Natural killer cell (primary cell): ENCODE data around the gene NRCAM. TPM values are rescaled to one million over a fixed set of nuclear protein-coding genes. Genes with fewer than 3 reads are reported as not detected.

ENCODE experiments used
- ATAC-seq, 3 donors: fragments of 150-1000 bp in 2 of 3; fragments of 200-7000 bp in 1 of 3; cut with Tn5 transposase; 1 replicate in 1 of 3; 2 replicates in 2 of 3; pipeline ENCODE4 v1.10.0; 2021; ENCODE audit warnings: mild to moderate bottlenecking in 2 of 3, moderate library complexity in 2 of 3
- DNase-seq, 2 donors: peaks; one replicate each; pipeline versions ENCODE4 v3.0.0 to v3.0.0-alpha.2; 2013 to 2021; ENCODE audit warnings: mixed read lengths in 1 of 2
- H3K27ac ChIP-seq: one replicate; pipeline ENCODE4 v1.5.1; 2013; ENCODE audit warnings: mild to moderate bottlenecking, low read length
- H3K27me3 ChIP-seq: one replicate; pipeline ENCODE4 v1.6.1; 2013; ENCODE audit warnings: low read length; ENCODE audit not compliant: control insufficient read depth, insufficient read depth
- H3K36me3 ChIP-seq: one replicate; pipeline ENCODE4 v1.6.1; 2013; ENCODE audit warnings: low read length; ENCODE audit not compliant: control insufficient read depth, insufficient read depth
- H3K4me1 ChIP-seq: one replicate; pipeline ENCODE4 v1.6.1; 2013; ENCODE audit warnings: low read length; ENCODE audit not compliant: control insufficient read depth, insufficient read depth
- H3K4me3 ChIP-seq: one replicate; pipeline ENCODE4 v1.5.1; 2013; ENCODE audit warnings: low read length
- H3K9me3 ChIP-seq: one replicate; pipeline ENCODE4 v1.6.1; 2013; ENCODE audit warnings: low read length; ENCODE audit not compliant: control insufficient read depth, insufficient read depth
- H3K27ac Mint-ChIP-seq, 2 donors: one replicate each; pipeline ENCODE4 v1.8.0; 2022; ENCODE audit warnings: mild to moderate bottlenecking in 2 of 2, mixed read lengths in 2 of 2, moderate library complexity in 1 of 2
- H3K27me3 Mint-ChIP-seq, 2 donors: one replicate each; pipeline ENCODE4 v1.8.0; 2022; ENCODE audit warnings: low read depth in 2 of 2, mixed read lengths in 2 of 2
- H3K36me3 Mint-ChIP-seq: one replicate; pipeline ENCODE4 v1.8.0; 2022; ENCODE audit warnings: mixed read lengths
- H3K4me1 Mint-ChIP-seq, 2 donors: one replicate each; pipeline ENCODE4 v1.8.0; 2022; ENCODE audit warnings: mixed read lengths in 2 of 2
- H3K4me3 Mint-ChIP-seq: one replicate; pipeline ENCODE4 v1.8.0; 2022; ENCODE audit warnings: mild to moderate bottlenecking, moderate library complexity, mixed read lengths
- H3K9me3 Mint-ChIP-seq, 2 donors: one replicate each; pipeline ENCODE4 v1.8.0; 2022; ENCODE audit warnings: mixed read lengths in 2 of 2
- WGBS: methylation state at CpG from one replicate; pipeline ENCODE4 v1.1.7; 2013; ENCODE audit warnings: missing lambda C conversion rate; ENCODE audit not compliant: insufficient coverage; 5-methylcytosine and 5-hydroxymethylcytosine counted together
- intact Hi-C: fragments of 100-400 bp; cut with micrococcal nuclease; formaldehyde crosslinking; loops from one replicate; pipeline ENCODE4 v1.14.2; 2022
- total RNA-seq, 4 donors: library from RNA; stranded (reverse); fragments of 120-200 nt in 1 of 4; gene quantifications; one replicate each; pipeline versions ENCODE4 v1.2.3 to v1.2.4, GENCODE V29; 2013 to 2022
- TF ChIP-seq, protein P1 (sequence below): fragments of 200-600 bp; IDR thresholded peaks from one replicate; pipeline ENCODE4 v1.8.0; 2022; ENCODE audit warnings: antibody characterized with exemption

NRCAM gene
- total RNA-seq, 3 donors from 2014 or later (not counting 1 experiment from before 2014, with no cell fraction given), result 0.27 to 0.95 (median 0.52) TPM

DNA sequence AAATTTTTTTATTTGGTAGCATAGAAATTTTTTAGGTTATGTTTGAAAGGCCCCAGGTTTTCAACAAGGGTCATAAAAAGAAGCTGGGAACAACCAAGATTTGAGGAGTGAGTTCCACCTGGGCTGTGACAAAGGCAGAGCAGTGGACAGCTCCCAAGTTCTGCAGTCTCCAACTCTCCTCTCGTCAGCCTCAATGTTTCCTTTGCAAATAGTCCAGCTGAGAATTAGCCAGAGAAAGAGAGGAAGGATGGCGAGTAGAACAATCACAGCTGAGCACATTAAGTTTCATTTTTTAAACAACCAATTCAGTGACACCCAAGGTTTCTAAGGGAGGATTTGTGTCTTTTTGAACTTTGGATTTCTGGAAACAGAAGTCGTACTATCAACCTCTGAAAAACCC is 143.2 kb downstream of the NRCAM start:
- 76% methylated on average over 2 of the region's 3 CpGs for WGBS
- Histone ChIP-seq H3K27ac (no peak overlapping the region), H3K27me3 (no peaks in the 10 kb centered on the region), H3K4me1 (no peaks in the 10 kb centered on the region), H3K36me3 (no peaks in the 10 kb centered on the region), H3K4me3 (no peak overlapping the region), H3K9me3 (no peaks in the 10 kb centered on the region)
- intact Hi-C loops, result no loop called here
- Mint-ChIP-seq H3K36me3 (no peaks in the 10 kb centered on the region), H3K4me3 (no peak overlapping the region), H3K27me3 (no peaks in the 10 kb centered on the region), H3K4me1 (no peaks in the 10 kb centered on the region), H3K27ac (no peak overlapping the region), H3K9me3 (no peaks in the 10 kb centered on the region)
- DNase-seq, result no peak
- TF ChIP-seq, protein P1, sequence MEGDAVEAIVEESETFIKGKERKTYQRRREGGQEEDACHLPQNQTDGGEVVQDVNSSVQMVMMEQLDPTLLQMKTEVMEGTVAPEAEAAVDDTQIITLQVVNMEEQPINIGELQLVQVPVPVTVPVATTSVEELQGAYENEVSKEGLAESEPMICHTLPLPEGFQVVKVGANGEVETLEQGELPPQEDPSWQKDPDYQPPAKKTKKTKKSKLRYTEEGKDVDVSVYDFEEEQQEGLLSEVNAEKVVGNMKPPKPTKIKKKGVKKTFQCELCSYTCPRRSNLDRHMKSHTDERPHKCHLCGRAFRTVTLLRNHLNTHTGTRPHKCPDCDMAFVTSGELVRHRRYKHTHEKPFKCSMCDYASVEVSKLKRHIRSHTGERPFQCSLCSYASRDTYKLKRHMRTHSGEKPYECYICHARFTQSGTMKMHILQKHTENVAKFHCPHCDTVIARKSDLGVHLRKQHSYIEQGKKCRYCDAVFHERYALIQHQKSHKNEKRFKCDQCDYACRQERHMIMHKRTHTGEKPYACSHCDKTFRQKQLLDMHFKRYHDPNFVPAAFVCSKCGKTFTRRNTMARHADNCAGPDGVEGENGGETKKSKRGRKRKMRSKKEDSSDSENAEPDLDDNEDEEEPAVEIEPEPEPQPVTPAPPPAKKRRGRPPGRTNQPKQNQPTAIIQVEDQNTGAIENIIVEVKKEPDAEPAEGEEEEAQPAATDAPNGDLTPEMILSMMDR, result no peak
- ATAC-seq, result no peak

DNA sequence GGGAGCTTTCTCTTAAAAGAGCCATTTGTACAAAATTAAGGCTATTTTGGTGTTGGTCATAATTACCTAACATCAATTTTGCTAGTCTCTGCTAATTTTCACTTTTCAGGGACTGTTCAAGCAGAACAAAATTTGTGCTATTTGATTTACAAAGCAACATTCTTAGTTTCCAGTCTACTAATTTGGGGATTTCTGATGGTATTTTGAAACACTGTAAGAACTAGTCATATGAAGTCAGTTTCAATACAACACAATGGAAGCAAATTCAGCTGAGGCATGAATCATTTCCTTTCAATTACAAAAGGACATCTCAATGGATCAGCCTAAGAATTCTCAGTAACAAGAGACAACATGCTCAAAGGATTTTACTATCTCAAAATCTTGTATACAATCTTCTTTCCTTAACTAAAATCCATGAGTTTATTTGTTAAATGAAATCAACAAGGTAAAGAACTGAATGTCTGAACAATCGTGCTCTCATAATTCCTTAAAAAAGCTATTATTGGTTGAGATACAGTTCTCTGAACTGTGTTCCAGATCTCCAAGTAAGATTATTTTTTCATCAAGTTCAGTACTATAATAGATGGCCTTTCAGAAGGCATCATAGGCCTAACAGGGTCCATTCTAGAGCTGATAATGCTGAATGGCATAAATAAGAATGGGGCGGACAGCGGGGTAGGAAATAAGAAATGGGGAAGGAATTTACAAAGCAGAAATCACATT is 144.6 kb downstream of the NRCAM start:
- DNase-seq, result no peak

DNA sequence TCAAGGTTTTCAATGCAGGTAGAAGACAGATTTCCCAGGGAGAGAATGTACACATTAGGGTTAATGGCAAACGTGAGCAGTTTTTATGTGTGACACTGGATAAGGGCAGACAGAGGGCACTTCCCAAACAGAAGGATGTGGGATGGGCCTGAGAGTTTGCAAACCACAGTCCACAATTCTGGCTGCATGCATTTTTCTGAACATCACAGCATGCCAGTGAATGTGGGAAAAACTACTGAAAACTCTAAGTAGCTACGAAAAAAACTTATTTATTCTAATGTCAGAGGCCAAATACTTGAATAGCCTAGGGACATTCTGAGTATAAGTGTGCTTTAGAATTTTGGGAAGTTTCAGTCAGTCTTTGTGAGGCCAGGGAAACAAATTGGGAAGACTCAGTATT is 145.9 kb downstream of the NRCAM start:
- Histone ChIP-seq H3K27ac (no peak overlapping the region), H3K27me3 (no peaks in the 10 kb centered on the region), H3K36me3 (no peaks in the 10 kb centered on the region), H3K4me3 (no peak overlapping the region), H3K9me3 (no peaks in the 10 kb centered on the region), H3K4me1 (no peaks in the 10 kb centered on the region)
- H3K9me3 Mint-ChIP-seq, result peaks cover 2% of the 10 kb centered on the region in 2 donors
- TF ChIP-seq, protein P1, result no peak
- intact Hi-C loops, result no loop called here
- DNase-seq (no peak), ATAC-seq (no peak)
- 54% methylated on average over 2 of the region's 2 CpGs for WGBS
- no peaks in the 10 kb centered on the region for H3K4me1 Mint-ChIP-seq
- H3K4me3 Mint-ChIP-seq, result no peak overlapping the region
- H3K27ac Mint-ChIP-seq, result no peak overlapping the region
- no peaks in the 10 kb centered on the region for H3K36me3 Mint-ChIP-seq
- H3K27me3 Mint-ChIP-seq, result no peaks in the 10 kb centered on the region

More for the DNA sequence above, 144.6 kb downstream of the NRCAM start:
- Histone ChIP-seq H3K27me3 (no peaks in the 10 kb centered on the region), H3K36me3 (no peaks in the 10 kb centered on the region), H3K4me1 (no peaks in the 10 kb centered on the region), H3K9me3 (no peaks in the 10 kb centered on the region), H3K27ac (no peak overlapping the region), H3K4me3 (no peak overlapping the region)
- Mint-ChIP-seq H3K4me3 (no peak overlapping the region), H3K36me3 (no peaks in the 10 kb centered on the region), H3K27ac (no peak overlapping the region), H3K27me3 (no peaks in the 10 kb centered on the region), H3K4me1 (no peaks in the 10 kb centered on the region), H3K9me3 (no peaks in the 10 kb centered on the region)
- no peak for ATAC-seq
- WGBS, result 100% methylated on average over 3 of the region's 3 CpGs
- intact Hi-C loops, result no loop called here
- TF ChIP-seq, protein P1, result no peak

DNA sequence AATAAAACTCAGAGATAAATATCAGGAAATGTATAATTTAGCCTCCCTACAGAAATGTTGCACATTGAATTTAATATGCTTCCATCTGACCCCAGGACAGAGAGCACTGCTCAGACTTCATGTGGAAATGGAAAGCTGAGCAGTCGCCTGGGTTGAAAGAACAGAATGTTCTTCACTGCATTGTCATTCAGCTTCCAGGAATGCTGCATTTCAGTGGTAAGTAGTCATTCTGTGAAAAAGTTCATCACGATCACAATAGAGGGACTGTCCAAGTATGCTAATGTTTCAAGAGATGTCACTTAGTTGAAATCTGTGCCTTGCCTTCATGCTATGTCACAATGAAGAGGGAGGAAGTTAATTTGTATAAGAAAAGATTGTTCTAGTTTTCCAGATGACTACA is 147.3 kb downstream of the NRCAM start:
- intact Hi-C loops, result no loop called here
- Mint-ChIP-seq H3K4me3 (no peak overlapping the region), H3K9me3 (peaks cover 2% of the 10 kb centered on the region in 2 donors), H3K36me3 (no peaks in the 10 kb centered on the region), H3K27me3 (no peaks in the 10 kb centered on the region), H3K4me1 (no peaks in the 10 kb centered on the region), H3K27ac (no peak overlapping the region)
- H3K4me3 ChIP-seq, result no peak overlapping the region
- H3K36me3 ChIP-seq, result no peaks in the 10 kb centered on the region
- TF ChIP-seq, protein P1, result no peak
- ATAC-seq, result no peak
- H3K9me3 ChIP-seq, result no peaks in the 10 kb centered on the region
- 71% methylated on average over 2 of the region's 2 CpGs for WGBS
- DNase-seq, result no peak
- no peaks in the 10 kb centered on the region for H3K27me3 ChIP-seq
- H3K27ac ChIP-seq, result no peak overlapping the region
- H3K4me1 ChIP-seq, result no peaks in the 10 kb centered on the region
